ENCODE measurements around the gene SMIM10L2A.

Gene SMIM10L2A

DNA sequence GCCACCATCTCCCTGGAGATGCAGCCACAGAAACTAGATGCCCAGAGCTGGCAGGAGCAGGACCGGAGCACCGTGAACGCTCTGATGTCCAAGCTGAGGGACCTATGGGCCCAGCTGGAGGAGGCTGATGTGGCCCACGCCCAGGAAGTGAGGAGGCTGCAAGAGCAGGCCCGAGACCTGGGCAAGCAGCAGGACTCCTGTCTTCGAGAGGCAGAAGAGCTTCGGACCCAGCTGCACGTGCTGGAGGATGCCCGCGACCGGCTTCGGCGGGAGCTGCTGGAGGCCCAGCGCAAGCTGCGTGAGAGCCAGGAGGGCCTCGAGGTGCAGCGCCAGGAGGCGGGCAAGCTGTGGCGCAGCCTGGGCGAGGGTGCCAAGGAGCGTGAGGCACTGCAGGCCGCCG is 14.2 kb downstream of the SMIM10L2A start:
- no peak for DNase-seq (ENCODE audit: low read depth)
- TF ChIP-seq, protein P1, sequence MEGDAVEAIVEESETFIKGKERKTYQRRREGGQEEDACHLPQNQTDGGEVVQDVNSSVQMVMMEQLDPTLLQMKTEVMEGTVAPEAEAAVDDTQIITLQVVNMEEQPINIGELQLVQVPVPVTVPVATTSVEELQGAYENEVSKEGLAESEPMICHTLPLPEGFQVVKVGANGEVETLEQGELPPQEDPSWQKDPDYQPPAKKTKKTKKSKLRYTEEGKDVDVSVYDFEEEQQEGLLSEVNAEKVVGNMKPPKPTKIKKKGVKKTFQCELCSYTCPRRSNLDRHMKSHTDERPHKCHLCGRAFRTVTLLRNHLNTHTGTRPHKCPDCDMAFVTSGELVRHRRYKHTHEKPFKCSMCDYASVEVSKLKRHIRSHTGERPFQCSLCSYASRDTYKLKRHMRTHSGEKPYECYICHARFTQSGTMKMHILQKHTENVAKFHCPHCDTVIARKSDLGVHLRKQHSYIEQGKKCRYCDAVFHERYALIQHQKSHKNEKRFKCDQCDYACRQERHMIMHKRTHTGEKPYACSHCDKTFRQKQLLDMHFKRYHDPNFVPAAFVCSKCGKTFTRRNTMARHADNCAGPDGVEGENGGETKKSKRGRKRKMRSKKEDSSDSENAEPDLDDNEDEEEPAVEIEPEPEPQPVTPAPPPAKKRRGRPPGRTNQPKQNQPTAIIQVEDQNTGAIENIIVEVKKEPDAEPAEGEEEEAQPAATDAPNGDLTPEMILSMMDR (conservative IDR thresholded peaks at IDR 0.05; ENCODE audit: control insufficient read depth, insufficient read depth, low read depth, low read length) = no peak
- no peak overlapping the region for H3K4me3 ChIP-seq (ENCODE audit: control insufficient read depth, low read depth, low read length)

DNA sequence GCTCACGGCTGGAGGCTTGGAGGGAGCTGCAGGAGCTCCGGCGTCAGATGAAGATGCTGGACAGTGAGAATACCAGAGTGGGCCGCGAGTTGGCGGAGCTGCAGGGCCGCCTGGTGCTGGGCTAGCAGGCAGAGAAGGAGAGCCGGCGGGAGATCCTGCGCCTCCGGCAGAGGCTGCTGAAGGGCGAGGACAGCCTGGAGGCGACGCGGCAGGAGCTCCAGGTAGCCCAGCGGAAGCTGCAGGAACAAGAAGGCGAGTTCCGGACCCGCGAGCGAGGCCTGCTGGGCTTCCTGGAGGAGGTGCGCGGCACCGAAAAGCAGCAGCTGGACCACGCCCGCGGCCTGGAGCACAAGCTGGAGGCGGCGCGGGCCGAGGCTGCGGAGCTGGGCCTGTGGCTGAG is 14.7 kb downstream of the SMIM10L2A start:
- no peak overlapping the region for H3K4me3 ChIP-seq (ENCODE audit: control insufficient read depth, low read depth, low read length)
- TF ChIP-seq, protein P1 (conservative IDR thresholded peaks at IDR 0.05; ENCODE audit: control insufficient read depth, insufficient read depth, low read depth, low read length) = no peak
- no peak for DNase-seq (ENCODE audit: low read depth)

DNA sequence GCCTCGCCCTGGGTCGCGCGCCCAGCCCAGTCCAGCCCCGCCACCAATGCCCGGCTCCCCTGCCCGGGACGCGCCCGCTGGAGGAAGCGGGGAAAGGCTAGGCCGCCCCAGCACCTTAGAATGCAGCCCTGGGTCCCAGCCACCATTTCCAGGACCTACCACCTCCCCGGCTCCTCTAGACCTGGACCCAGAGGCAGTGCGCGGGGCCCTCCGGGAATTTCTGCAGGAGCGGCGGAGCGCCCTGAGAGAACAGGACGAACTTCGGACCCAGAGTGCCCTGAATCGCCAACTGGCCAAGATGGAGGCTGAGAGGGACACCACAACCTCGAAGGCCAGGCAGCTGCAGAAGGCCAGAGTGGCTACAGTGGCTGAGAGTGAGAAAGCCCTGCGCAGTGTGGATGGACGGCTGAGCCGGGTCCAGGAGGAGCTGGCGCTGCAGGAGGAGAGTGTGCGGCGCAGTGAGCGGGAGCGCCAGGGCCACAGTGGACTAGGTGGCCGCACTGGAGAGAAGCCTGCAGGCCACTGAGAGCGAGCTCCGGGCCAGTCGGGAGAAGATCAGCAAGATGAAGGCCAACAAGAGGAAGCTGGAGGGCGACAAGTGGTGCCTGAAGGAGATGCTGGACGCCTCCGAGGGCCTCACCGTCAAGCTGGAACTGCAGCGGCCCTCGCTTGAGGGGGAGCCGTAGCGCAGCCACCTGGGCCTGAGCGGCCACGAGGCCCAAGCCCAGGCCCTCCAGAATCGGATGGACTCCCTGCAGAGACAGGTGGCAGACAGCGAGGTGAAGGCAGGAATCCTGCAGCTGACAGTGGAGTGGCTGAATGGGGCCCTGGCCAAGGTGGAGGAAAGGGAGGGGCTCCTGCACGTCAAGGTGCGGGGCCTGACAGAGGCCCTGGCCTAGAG is 15.5 kb downstream of the SMIM10L2A start:
- H3K4me3 ChIP-seq (ENCODE audit: control insufficient read depth, low read depth, low read length) = no peak overlapping the region
- TF ChIP-seq, protein P1 (conservative IDR thresholded peaks at IDR 0.05; ENCODE audit: control insufficient read depth, insufficient read depth, low read depth, low read length) = no peak

DNA sequence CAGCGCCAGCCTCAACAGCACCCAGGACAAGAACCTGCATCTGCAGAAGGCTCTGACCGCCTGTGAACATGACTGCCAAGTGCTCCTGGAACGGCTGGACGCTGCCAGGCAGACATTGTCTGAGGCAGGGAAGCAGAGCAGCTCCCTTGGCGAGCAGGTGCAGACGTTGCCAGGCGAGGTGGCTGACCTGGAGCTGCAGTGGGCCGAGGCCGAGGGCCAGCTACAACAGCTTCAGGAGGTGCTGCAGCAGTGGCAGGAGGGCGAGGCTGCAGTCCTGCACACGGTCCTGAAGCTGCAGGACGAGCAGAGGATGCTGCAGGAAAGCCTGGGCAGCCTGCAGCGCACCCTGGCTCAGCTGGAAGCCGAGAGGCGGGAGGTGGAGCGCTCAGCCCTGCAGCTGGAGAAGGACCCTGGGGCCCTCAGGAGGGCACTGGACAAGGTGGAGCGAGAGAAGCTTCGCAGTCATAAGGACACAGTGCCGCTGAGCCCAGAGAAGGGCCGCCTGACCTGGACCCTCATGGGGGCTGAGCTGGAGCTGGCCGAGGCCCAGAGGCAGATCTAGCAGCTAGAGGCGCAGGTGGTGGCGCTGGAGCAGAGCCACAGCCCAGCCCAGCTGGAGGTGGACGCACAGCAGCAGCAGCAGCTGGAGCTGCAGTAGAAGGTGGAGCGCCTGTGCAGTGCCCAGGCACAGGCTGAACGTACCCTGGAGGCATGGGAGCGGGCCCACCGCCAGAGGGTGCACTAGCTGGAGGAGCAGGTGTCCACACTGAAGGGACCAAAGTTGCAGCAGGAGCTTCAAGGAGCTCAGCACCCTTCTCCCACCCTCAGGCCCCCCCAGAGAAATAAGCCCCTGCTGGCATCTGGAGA is 16.4 kb downstream of the SMIM10L2A start:
- DNase-seq (ENCODE audit: low read depth) = no peak
- TF ChIP-seq, protein P1 (conservative IDR thresholded peaks at IDR 0.05; ENCODE audit: control insufficient read depth, insufficient read depth, low read depth, low read length) = no peak
- H3K4me3 ChIP-seq (ENCODE audit: control insufficient read depth, low read depth, low read length) = no peak overlapping the region

More for the DNA sequence above, 15.5 kb downstream of the SMIM10L2A start:
- no peak for DNase-seq (ENCODE audit: low read depth)

DNA sequence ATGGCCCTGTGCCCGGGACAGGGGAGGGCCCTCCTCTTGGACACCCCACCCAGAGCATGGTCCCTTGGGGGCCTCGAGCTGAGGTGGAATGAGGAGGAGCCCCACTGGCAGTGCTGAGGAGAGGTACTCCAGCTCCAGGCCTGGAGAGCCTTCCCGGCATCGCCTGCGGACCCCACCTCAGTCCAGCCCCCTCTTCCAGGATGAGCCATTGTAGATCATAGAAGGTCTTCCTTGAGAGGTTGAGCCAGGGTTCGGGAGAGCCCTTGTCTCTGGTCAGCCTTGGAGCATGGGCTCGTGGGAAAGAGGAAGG is 16.9 kb downstream of the SMIM10L2A start:
- TF ChIP-seq, protein P1 (conservative IDR thresholded peaks at IDR 0.05; ENCODE audit: control insufficient read depth, insufficient read depth, low read depth, low read length) = no peak
- H3K4me3 ChIP-seq (ENCODE audit: control insufficient read depth, low read depth, low read length) = no peak overlapping the region
- DNase-seq (ENCODE audit: low read depth) = no peak

DNA sequence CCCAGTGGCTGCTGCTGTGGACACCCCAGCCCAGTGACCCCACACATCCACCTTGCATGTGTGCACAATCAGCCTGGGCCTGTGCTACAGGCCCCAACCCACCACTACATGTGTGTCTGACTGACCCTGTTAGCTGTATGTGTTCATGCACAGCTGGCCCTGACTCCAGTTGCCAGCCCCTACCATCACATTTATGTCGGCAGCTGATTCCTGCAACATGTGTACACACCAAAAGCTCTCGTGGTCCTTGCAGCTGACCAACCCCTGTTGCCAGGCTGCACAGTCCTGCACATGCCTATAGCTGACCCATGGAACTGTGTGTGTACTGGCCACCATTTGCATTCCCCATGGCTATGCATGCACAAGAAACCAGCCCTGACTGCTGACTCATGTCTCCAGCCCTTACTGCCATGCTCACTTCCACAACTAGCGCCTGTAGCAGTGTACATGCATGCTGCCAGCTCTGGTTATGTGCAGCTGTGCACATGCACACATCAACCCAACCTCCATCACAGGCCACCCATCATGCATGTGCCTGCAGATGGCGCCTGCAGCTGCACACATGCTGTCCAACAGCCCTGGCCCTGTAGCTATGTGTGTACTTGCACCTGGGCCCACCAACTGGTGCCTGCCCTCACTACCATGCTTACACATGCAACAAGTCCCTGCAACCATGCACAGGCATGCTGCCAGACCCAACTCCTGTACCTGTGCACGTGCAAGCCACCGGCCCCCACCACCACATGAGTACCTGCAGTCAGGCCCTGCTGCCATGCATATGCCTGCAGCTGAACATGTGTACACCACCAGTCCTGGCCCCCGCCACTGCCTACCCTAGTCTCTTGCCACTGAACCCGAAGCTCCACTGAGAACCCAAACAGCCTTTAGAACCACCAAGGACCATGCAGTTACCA is 28.1 kb downstream of the SMIM10L2A start:
- TF ChIP-seq, protein P1 (conservative IDR thresholded peaks at IDR 0.05; ENCODE audit: control insufficient read depth, insufficient read depth, low read depth, low read length) = no peak
- DNase-seq (ENCODE audit: low read depth) = no peak
- H3K4me3 ChIP-seq (ENCODE audit: control insufficient read depth, low read depth, low read length) = no peak overlapping the region
